Measurements from ENCODE around the gene CMSS1. TPM values are rescaled to one million over a fixed set of nuclear protein-coding genes. Genes with fewer than 3 reads are reported as not detected.

CMSS1 gene
- total and polyA plus RNA-seq, 2 donors (not counting 1 experiment from before 2014, with no cell fraction given), result 7.3 to 22.8 TPM

- peaks cover 6% of the 10 kb centered on the region for H3K27me3 Mint-ChIP-seq
- H3K4me3 Mint-ChIP-seq, result no peak overlapping the region
- 90% methylated on average over 15 of the region's 15 CpGs for WGBS (ENCODE audit: insufficient coverage)
- intact Hi-C loops (cut with micrococcal nuclease), result no loop called here
- H3K79me2 ChIP-seq (ENCODE audit: control insufficient read depth, insufficient read depth, low read length), result no peaks in the 10 kb centered on the region
- H3K4me1 Mint-ChIP-seq, result no peaks in the 10 kb centered on the region
- no peaks in the 10 kb centered on the region for H3K27me3 ChIP-seq (replicated peaks in 1 of 4; ENCODE audit: control extremely low read depth in 1 of 4, control insufficient read depth in 3 of 4, insufficient read depth in 4 of 4, low read length in 3 of 4)
- H3K27ac Mint-ChIP-seq, result no peak overlapping the region
- H3K36me3 ChIP-seq (replicated peaks in 1 of 2; ENCODE audit: control extremely low read depth in 1 of 2, control insufficient read depth in 1 of 2, extremely low read depth in 1 of 2, insufficient read depth in 2 of 2, low read length in 1 of 2), result no peaks in the 10 kb centered on the region
- POLR2A ChIA-PET, result no interaction called here
- CTCF ChIA-PET, result no interaction called here
- H3K4me1 ChIP-seq (ENCODE audit: control insufficient read depth in 2 of 2, insufficient read depth in 2 of 2, low read length in 2 of 2), result no peaks in the 10 kb centered on the region
- peaks cover 0 to 3% (median 0%) of the 10 kb centered on the region in 3 donors for H3K9me3 ChIP-seq (ENCODE audit: control extremely low read depth in 1 of 3, control insufficient read depth in 2 of 3, insufficient read depth in 1 of 3, low read length in 2 of 3)
- TF ChIP-seq EZH2 (IDR thresholded peaks at IDR 0.05; ENCODE audit: borderline replicate concordance, insufficient read depth, low read depth, low read length, poor library complexity, severe bottlenecking), result no peak
- TF ChIP-seq, protein P1, sequence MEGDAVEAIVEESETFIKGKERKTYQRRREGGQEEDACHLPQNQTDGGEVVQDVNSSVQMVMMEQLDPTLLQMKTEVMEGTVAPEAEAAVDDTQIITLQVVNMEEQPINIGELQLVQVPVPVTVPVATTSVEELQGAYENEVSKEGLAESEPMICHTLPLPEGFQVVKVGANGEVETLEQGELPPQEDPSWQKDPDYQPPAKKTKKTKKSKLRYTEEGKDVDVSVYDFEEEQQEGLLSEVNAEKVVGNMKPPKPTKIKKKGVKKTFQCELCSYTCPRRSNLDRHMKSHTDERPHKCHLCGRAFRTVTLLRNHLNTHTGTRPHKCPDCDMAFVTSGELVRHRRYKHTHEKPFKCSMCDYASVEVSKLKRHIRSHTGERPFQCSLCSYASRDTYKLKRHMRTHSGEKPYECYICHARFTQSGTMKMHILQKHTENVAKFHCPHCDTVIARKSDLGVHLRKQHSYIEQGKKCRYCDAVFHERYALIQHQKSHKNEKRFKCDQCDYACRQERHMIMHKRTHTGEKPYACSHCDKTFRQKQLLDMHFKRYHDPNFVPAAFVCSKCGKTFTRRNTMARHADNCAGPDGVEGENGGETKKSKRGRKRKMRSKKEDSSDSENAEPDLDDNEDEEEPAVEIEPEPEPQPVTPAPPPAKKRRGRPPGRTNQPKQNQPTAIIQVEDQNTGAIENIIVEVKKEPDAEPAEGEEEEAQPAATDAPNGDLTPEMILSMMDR (IDR thresholded peaks at IDR 0.05), result no peak
- DNase-seq, result no peak
- no peak overlapping the region for H3K9ac ChIP-seq (ENCODE audit: low read length)
- ATAC-seq (ENCODE audit: low read depth), result no peak
- no peak overlapping the region for H2AFZ ChIP-seq (ENCODE audit: insufficient read depth, low read depth, low read length, poor library complexity, severe bottlenecking)
- H3K9me3 Mint-ChIP-seq (ENCODE audit: insufficient read depth), result no peaks in the 10 kb centered on the region
- no peaks in the 10 kb centered on the region for H4K20me1 ChIP-seq (ENCODE audit: control insufficient read depth, insufficient read depth, low read length, poor library complexity, severe bottlenecking)
- no peak overlapping the region for H3K4me2 ChIP-seq (replicated peaks; ENCODE audit: low read depth, low read length, poor library complexity, severe bottlenecking)
- no peak overlapping the region for H3K27ac ChIP-seq (ENCODE audit: low read length in 2 of 2)
- no peak overlapping the region for H3K4me3 ChIP-seq (ENCODE audit: control extremely low read depth in 1 of 5, extremely low read depth in 1 of 5, insufficient read depth in 1 of 5, low read depth in 2 of 5, low read length in 4 of 5)
Measured at GRCh38 chr3:99795573-99795972, 22.1 kb upstream of the CMSS1 start.

- Mint-ChIP-seq H3K4me3 (no peak overlapping the region), H3K27ac (no peak overlapping the region), H3K9me3 (ENCODE audit: insufficient read depth) (peaks cover 2% of the 10 kb centered on the region), H3K4me1 (no peaks in the 10 kb centered on the region), H3K27me3 (no peaks in the 10 kb centered on the region)
- H3K4me1 ChIP-seq (ENCODE audit: control insufficient read depth in 2 of 2, insufficient read depth in 2 of 2, low read length in 2 of 2), result no peaks in the 10 kb centered on the region
- TF ChIP-seq, protein P1 (IDR thresholded peaks at IDR 0.05), result no peak
- no peak for TF ChIP-seq EZH2 (IDR thresholded peaks at IDR 0.05; ENCODE audit: borderline replicate concordance, insufficient read depth, low read depth, low read length, poor library complexity, severe bottlenecking)
- peaks cover 0 to 3% (median 0%) of the 10 kb centered on the region in 3 donors for H3K9me3 ChIP-seq (ENCODE audit: control extremely low read depth in 1 of 3, control insufficient read depth in 2 of 3, insufficient read depth in 1 of 3, low read length in 2 of 3)
- no peak overlapping the region for H2AFZ ChIP-seq (ENCODE audit: insufficient read depth, low read depth, low read length, poor library complexity, severe bottlenecking)
- no peaks in the 10 kb centered on the region for H3K79me2 ChIP-seq (ENCODE audit: control insufficient read depth, insufficient read depth, low read length)
- intact Hi-C loops (cut with micrococcal nuclease), result no loop called here
- H3K9ac ChIP-seq (ENCODE audit: low read length), result no peak overlapping the region
- 93% methylated on average over 2 of the region's 4 CpGs for WGBS (ENCODE audit: insufficient coverage)
- peaks cover 0 to 1% of the 10 kb centered on the region in 2 experiments for H3K36me3 ChIP-seq (replicated peaks in 1 of 2; ENCODE audit: control extremely low read depth in 1 of 2, control insufficient read depth in 1 of 2, extremely low read depth in 1 of 2, insufficient read depth in 2 of 2, low read length in 1 of 2)
- no peak overlapping the region for H3K4me3 ChIP-seq (ENCODE audit: control extremely low read depth in 1 of 5, extremely low read depth in 1 of 5, insufficient read depth in 1 of 5, low read depth in 2 of 5, low read length in 4 of 5)
- ChIA-PET CTCF (no interaction called here), POLR2A (no interaction called here)
- no peaks in the 10 kb centered on the region for H3K27me3 ChIP-seq (replicated peaks in 1 of 4; ENCODE audit: control extremely low read depth in 1 of 4, control insufficient read depth in 3 of 4, insufficient read depth in 4 of 4, low read length in 3 of 4)
- no peak overlapping the region for H3K4me2 ChIP-seq (replicated peaks; ENCODE audit: low read depth, low read length, poor library complexity, severe bottlenecking)
- no peak for DNase-seq
- no peak overlapping the region for H3K27ac ChIP-seq (ENCODE audit: low read length in 2 of 2)
- no peak for ATAC-seq (ENCODE audit: low read depth)
- no peaks in the 10 kb centered on the region for H4K20me1 ChIP-seq (ENCODE audit: control insufficient read depth, insufficient read depth, low read length, poor library complexity, severe bottlenecking)
Measured at GRCh38 chr3:99799422-99799821, 18.2 kb upstream of the CMSS1 start.

All from B cell (primary cell).